ENCODE data around the gene PLD3. TPM values are rescaled to one million over a fixed set of nuclear protein-coding genes. Genes with fewer than 3 reads are reported as not detected.
A peak's percentile ranks its signal among the peaks of the same experiment; 100 is the strongest.

The PLD3 gene
- polyA plus RNA-seq, 1 donor (not counting 4 experiments of a cell fraction or from before 2014, with no cell fraction given), result 102 TPM

DNA sequence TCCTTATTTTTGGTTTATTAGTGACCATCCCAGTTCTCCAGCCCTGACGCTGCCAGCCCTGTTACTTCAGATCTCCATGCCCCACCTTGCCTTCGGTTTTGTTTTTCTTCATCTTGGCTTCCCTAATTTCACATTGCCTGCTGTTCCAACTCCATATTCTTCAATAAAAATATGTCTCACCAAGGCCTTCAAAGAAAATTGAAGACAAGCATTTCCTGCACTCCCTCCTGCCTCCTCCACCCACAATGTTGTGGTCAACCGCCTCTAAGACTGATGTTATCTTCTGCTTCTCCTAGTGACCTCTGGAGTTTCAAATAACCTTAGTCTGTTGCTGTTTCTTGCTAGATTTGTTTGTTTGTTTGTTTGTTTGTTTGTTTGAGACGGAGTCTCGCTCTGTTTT is 14.6 kb downstream of the PLD3 start:
- H3K9me3 ChIP-seq (ENCODE audit: control insufficient read depth, low read depth, low read length), result no peaks in the 10 kb centered on the region
- H3K4me1 ChIP-seq (ENCODE audit: control insufficient read depth, extremely low read depth, insufficient read depth, low read length), result peaks cover 8% of the 10 kb centered on the region
- DNase-seq (ENCODE audit: low read depth, low spot score), result no peak
- dilution Hi-C loops (cut with MboI; ENCODE audit: extremely low pct_ligation_motif_present, low sequenced_read_pairs), result no loop called here
- H3K4me3 ChIP-seq (ENCODE audit: control insufficient read depth in 2 of 3, extremely low read depth in 1 of 3, insufficient read depth in 2 of 3, low read depth in 1 of 3, low read length in 3 of 3), result no peak overlapping the region
- no peaks in the 10 kb centered on the region for H3K79me2 ChIP-seq (ENCODE audit: control insufficient read depth, insufficient read depth, low read length)
- peaks cover 0 to 15% of the 10 kb centered on the region in 2 experiments for H3K36me3 ChIP-seq (ENCODE audit: control insufficient read depth in 2 of 2, extremely low read depth in 1 of 2, insufficient read depth in 2 of 2, low read length in 2 of 2)
- FAIRE-seq, result no peak
- no peaks in the 10 kb centered on the region for H3K27me3 ChIP-seq (ENCODE audit: control insufficient read depth, extremely low read depth, insufficient read depth, low read length)
- H4K20me1 ChIP-seq (ENCODE audit: control insufficient read depth, extremely low read depth, insufficient read depth, low read length), result no peaks in the 10 kb centered on the region
- TF ChIP-seq EZH2 (IDR thresholded peaks at IDR 0.05; ENCODE audit: low read length), result no peak
- TF ChIP-seq, protein P1, sequence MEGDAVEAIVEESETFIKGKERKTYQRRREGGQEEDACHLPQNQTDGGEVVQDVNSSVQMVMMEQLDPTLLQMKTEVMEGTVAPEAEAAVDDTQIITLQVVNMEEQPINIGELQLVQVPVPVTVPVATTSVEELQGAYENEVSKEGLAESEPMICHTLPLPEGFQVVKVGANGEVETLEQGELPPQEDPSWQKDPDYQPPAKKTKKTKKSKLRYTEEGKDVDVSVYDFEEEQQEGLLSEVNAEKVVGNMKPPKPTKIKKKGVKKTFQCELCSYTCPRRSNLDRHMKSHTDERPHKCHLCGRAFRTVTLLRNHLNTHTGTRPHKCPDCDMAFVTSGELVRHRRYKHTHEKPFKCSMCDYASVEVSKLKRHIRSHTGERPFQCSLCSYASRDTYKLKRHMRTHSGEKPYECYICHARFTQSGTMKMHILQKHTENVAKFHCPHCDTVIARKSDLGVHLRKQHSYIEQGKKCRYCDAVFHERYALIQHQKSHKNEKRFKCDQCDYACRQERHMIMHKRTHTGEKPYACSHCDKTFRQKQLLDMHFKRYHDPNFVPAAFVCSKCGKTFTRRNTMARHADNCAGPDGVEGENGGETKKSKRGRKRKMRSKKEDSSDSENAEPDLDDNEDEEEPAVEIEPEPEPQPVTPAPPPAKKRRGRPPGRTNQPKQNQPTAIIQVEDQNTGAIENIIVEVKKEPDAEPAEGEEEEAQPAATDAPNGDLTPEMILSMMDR (optimal IDR thresholded peaks at IDR 0.05 in 1 of 3, IDR thresholded peaks at IDR 0.05 in 1 of 3, conservative IDR thresholded peaks at IDR 0.05 in 1 of 3; ENCODE audit: extremely low read depth in 1 of 3, insufficient read depth in 2 of 3, low read length in 3 of 3), result no peak
- no peak overlapping the region for H3K9ac ChIP-seq (ENCODE audit: control insufficient read depth, extremely low read depth, insufficient read depth, low read length)
- H2AFZ ChIP-seq (ENCODE audit: control insufficient read depth, low read length), result no peak overlapping the region
- no peak overlapping the region for H3K27ac ChIP-seq (ENCODE audit: control insufficient read depth, insufficient read depth, low read length)
- H3K9me1 ChIP-seq (ENCODE audit: control insufficient read depth, extremely low read depth, insufficient read depth, low read length), result peaks cover 2% of the 10 kb centered on the region
- H3K4me2 ChIP-seq (ENCODE audit: control insufficient read depth, extremely low read depth, insufficient read depth, low read depth, low read length), result no peak overlapping the region

DNA sequence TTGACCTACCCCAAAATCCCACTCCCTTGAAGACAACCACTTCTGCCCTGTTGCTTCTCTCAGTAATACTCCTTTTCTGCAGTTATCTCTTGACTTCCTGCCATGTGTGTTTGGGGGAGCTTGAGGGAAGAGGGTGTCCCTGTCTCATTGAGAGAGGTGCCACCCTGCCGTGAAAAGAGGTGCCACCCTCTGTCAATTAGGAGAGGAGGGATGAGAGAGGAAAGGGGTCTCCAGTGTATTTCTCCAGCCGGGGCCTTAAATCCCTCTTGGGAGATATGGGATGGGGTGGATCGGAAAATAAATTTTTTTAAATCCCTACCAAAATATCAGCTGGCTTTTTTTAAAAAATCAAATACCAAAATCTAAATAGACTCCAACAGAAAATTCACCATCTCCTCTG is 16.5 kb downstream of the PLD3 start:
- Histone ChIP-seq H3K9me3 (ENCODE audit: control insufficient read depth, low read depth, low read length) (no peaks in the 10 kb centered on the region), H3K27ac (ENCODE audit: control insufficient read depth, insufficient read depth, low read length) (no peak overlapping the region), H4K20me1 (ENCODE audit: control insufficient read depth, extremely low read depth, insufficient read depth, low read length) (no peaks in the 10 kb centered on the region), H3K9me1 (ENCODE audit: control insufficient read depth, extremely low read depth, insufficient read depth, low read length) (peaks cover 2% of the 10 kb centered on the region), H3K36me3 (ENCODE audit: control insufficient read depth in 2 of 2, extremely low read depth in 1 of 2, insufficient read depth in 2 of 2, low read length in 2 of 2) (peaks cover 0 to 17% of the 10 kb centered on the region in 2 experiments), H3K4me1 (ENCODE audit: control insufficient read depth, extremely low read depth, insufficient read depth, low read length) (peaks cover 8% of the 10 kb centered on the region), H3K4me2 (ENCODE audit: control insufficient read depth, extremely low read depth, insufficient read depth, low read depth, low read length) (peak overlapping the region; percentile 85), H2AFZ (ENCODE audit: control insufficient read depth, low read length) (peak overlapping the region; percentile 83), H3K79me2 (ENCODE audit: control insufficient read depth, insufficient read depth, low read length) (no peaks in the 10 kb centered on the region), H3K4me3 (ENCODE audit: control insufficient read depth in 2 of 3, extremely low read depth in 1 of 3, insufficient read depth in 2 of 3, low read depth in 1 of 3, low read length in 3 of 3) (peak overlapping the region in 1 of 3 experiments; percentile 68), H3K27me3 (ENCODE audit: control insufficient read depth, extremely low read depth, insufficient read depth, low read length) (no peaks in the 10 kb centered on the region), H3K9ac (ENCODE audit: control insufficient read depth, extremely low read depth, insufficient read depth, low read length) (peak overlapping the region; percentile 69)
- dilution Hi-C loops (cut with MboI; ENCODE audit: extremely low pct_ligation_motif_present, low sequenced_read_pairs), result no loop called here
- FAIRE-seq, result no peak
- TF ChIP-seq EZH2 (IDR thresholded peaks at IDR 0.05; ENCODE audit: low read length), result no peak
- TF ChIP-seq, protein P1 (optimal IDR thresholded peaks at IDR 0.05 in 1 of 3, IDR thresholded peaks at IDR 0.05 in 1 of 3, conservative IDR thresholded peaks at IDR 0.05 in 1 of 3; ENCODE audit: extremely low read depth in 1 of 3, insufficient read depth in 2 of 3, low read length in 3 of 3), result no peak
- no peak for DNase-seq (ENCODE audit: low read depth, low spot score)
